Neuronal stem cell (in vitro differentiated cells): ENCODE measurements around the gene RTN4RL1.

Experiments used
- DNase-seq: peaks from one replicate; pipeline ENCODE4 v3.0.0-alpha.2; 2013; ENCODE audit warnings: low spot score
- H2AFZ ChIP-seq: one replicate; pipeline ENCODE4 v1.6.1; 2013; ENCODE audit warnings: mild to moderate bottlenecking, low read length, inconsistent platforms
- H2AK5ac ChIP-seq: 2 replicates; pipeline ENCODE4 v1.6.1; 2013; ENCODE audit warnings: low read depth, mild to moderate bottlenecking, inconsistent platforms, low read length, moderate library complexity, mixed read lengths
- H2BK120ac ChIP-seq: 2 replicates; pipeline ENCODE4 v1.6.1; 2013; ENCODE audit warnings: low read depth, mild to moderate bottlenecking, inconsistent platforms, low read length, moderate library complexity, mixed read lengths
- H2BK12ac ChIP-seq: one replicate; pipeline ENCODE4 v1.6.1; 2013; ENCODE audit warnings: low read length, inconsistent platforms
- H2BK15ac ChIP-seq: 2 replicates; pipeline ENCODE4 v1.6.1; 2013; ENCODE audit warnings: mild to moderate bottlenecking, low read length, inconsistent platforms, mixed read lengths
- H2BK5ac ChIP-seq: one replicate; pipeline ENCODE4 v1.6.1; 2013; ENCODE audit warnings: inconsistent platforms, mild to moderate bottlenecking, low read length, moderate library complexity
- H3K14ac ChIP-seq: one replicate; pipeline ENCODE4 v1.6.1; 2013; ENCODE audit warnings: low read length, inconsistent platforms
- H3K18ac ChIP-seq: 2 replicates; pipeline ENCODE4 v1.6.1; 2013; ENCODE audit warnings: low read length, inconsistent platforms
- H3K23ac ChIP-seq: 2 replicates; pipeline ENCODE4 v1.6.1; 2013; ENCODE audit warnings: low read depth, mild to moderate bottlenecking, mixed read lengths, low read length, inconsistent platforms; ENCODE audit not compliant: poor library complexity
- H3K27ac ChIP-seq: replicated peaks from 3 replicates; pipeline ENCODE4 v1.5.1; 2013; ENCODE audit warnings: low read length, inconsistent platforms
- H3K27me3 ChIP-seq, 3 experiments: 2 replicates each; pipeline ENCODE4 v1.6.1; 2013; ENCODE audit warnings: low read length in 3 of 3, mild to moderate bottlenecking in 2 of 3, inconsistent platforms in 1 of 3, low read depth in 1 of 3, mixed read lengths in 1 of 3, moderate library complexity in 1 of 3; ENCODE audit not compliant: control insufficient read depth in 3 of 3, insufficient read depth in 3 of 3
- H3K36me3 ChIP-seq, 2 donors: replicated peaks in 1 of 2; 2 replicates each; pipeline ENCODE4 v1.6.1; 2013; ENCODE audit warnings: low read length in 2 of 2; ENCODE audit not compliant: control insufficient read depth in 2 of 2, insufficient read depth in 2 of 2
- H3K4ac ChIP-seq: 2 replicates; pipeline ENCODE4 v1.6.1; 2013; ENCODE audit warnings: inconsistent platforms, mild to moderate bottlenecking, low read length, moderate library complexity
- H3K4me1 ChIP-seq, 2 donors: 1 replicate in 1 of 2; 2 replicates in 1 of 2; pipeline ENCODE4 v1.6.1; 2013; ENCODE audit warnings: low read length in 2 of 2, low read depth in 1 of 2; ENCODE audit not compliant: control insufficient read depth in 2 of 2, insufficient read depth in 1 of 2
- H3K4me2 ChIP-seq: one replicate; pipeline ENCODE4 v1.6.1; 2013; ENCODE audit warnings: mild to moderate bottlenecking, low read length, inconsistent platforms; ENCODE audit not compliant: insufficient read depth, poor library complexity, severe bottlenecking
- H3K4me3 ChIP-seq, 2 donors: 2 replicates each; pipeline ENCODE4 v1.5.1; 2013; ENCODE audit warnings: low read length in 2 of 2, mild to moderate bottlenecking in 2 of 2, inconsistent platforms in 1 of 2, moderate library complexity in 1 of 2
- H3K79me1 ChIP-seq: one replicate; pipeline ENCODE4 v1.6.1; 2013; ENCODE audit warnings: low read depth, mild to moderate bottlenecking, inconsistent platforms, low read length, moderate library complexity
- H3K9ac ChIP-seq: one replicate; pipeline ENCODE4 v1.6.1; 2013; ENCODE audit warnings: mild to moderate bottlenecking, low read depth, low read length, inconsistent platforms; ENCODE audit not compliant: poor library complexity
- H3K9me3 ChIP-seq, 2 donors: replicated peaks in 1 of 2; 2 replicates each; pipeline versions ENCODE3 to v1.6.1; 2013; ENCODE audit warnings: low read length in 2 of 2, mild to moderate bottlenecking in 2 of 2, inconsistent platforms in 1 of 2, low read depth in 1 of 2, mixed read lengths in 1 of 2, moderate library complexity in 1 of 2; ENCODE audit not compliant: control insufficient read depth in 2 of 2, insufficient read depth in 1 of 2
- H4K8ac ChIP-seq: one replicate; pipeline ENCODE4 v1.6.1; 2013; ENCODE audit warnings: low read depth, mild to moderate bottlenecking, inconsistent platforms, low read length, moderate library complexity
- H4K91ac ChIP-seq: one replicate; pipeline ENCODE4 v1.6.1; 2013; ENCODE audit warnings: low read length, low read depth, mild to moderate bottlenecking, inconsistent platforms; ENCODE audit not compliant: poor library complexity
- WGBS, 2 donors: extraction: QIAGEN DNeasy Blood & Tissue Kit; methylation state at CpG; one replicate each; pipeline ENCODE4 v1.1.7; 2013; ENCODE audit warnings: missing lambda C conversion rate in 2 of 2, mixed read lengths in 1 of 2; ENCODE audit not compliant: insufficient read length in 2 of 2, insufficient replicate concordance in 1 of 2; ENCODE audit errors: extremely low coverage in 2 of 2; 5-methylcytosine and 5-hydroxymethylcytosine counted together

Gene RTN4RL1

DNA sequence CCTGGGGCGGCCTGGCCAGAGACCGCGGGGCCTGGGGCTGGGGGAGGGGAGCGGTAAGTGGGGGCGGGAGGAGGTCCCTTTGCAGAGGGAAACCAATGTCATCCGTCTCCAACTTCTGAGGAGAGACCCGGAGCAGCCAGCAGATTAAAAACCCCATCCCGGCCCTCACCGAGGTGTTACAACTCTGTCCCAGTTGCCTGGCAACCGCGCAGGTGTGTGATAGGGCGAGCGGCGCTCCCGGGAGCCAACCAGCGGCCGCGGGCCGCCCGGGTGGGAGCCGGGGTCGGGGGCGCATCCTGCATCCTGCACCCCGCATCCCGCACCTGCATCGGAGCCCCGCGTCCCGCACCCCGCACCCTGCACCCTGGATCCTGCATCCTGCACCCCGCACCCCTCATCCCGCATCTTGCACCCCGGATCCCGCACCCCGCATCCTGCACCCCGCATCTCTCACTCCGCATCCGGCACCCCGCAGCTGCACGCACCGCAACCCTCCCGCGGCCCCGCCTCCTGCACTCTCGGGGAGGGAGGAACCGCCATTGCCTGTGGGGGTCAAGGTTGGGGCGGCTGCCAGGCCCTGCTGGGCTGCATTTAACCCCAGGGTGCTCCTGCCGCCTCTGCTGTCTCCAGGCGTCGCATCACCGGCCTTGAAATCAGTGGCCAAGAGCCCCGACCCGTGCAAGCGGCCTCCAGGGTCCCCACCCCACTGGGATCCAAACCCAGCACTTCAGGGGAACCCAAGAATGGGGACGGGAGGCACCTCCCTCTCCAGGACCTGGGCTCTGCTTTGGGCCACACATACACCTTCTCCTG, 47.3 kb downstream of the RTN4RL1 start:
- no peak overlapping the region for H2AFZ ChIP-seq
- peaks cover 0 to 45% (median 15%) of the 10 kb centered on the region in 3 experiments for H3K27me3 ChIP-seq
- no peak overlapping the region for H4K8ac ChIP-seq
- no peaks in the 10 kb centered on the region for H3K9me3 ChIP-seq
- no peak overlapping the region for H2BK12ac ChIP-seq
- peak overlapping the region; percentile 77 for H3K23ac ChIP-seq
- H2AK5ac ChIP-seq = no peak overlapping the region
- H3K79me1 ChIP-seq = no peaks in the 10 kb centered on the region
- no peak overlapping the region for H2BK5ac ChIP-seq
- H4K91ac ChIP-seq = no peak overlapping the region
- WGBS, 2 donors = no CpG with 5 or more reads among the region's 55 CpGs
- no peak overlapping the region for H3K4me2 ChIP-seq
- no peak overlapping the region for H2BK120ac ChIP-seq
- no peak overlapping the region for H3K27ac ChIP-seq
- peaks cover 11 to 12% of the 10 kb centered on the region in 2 donors for H3K4me1 ChIP-seq
- H3K14ac ChIP-seq = no peak overlapping the region
- H2BK15ac ChIP-seq = no peak overlapping the region
- peak overlapping the region; percentile 74 for H3K18ac ChIP-seq
- peak overlapping the region; percentile 65 for H3K9ac ChIP-seq
- no peak overlapping the region for H3K4me3 ChIP-seq
- H3K4ac ChIP-seq = no peak overlapping the region
- H3K36me3 ChIP-seq = no peaks in the 10 kb centered on the region
- DNase-seq = no peak

DNA sequence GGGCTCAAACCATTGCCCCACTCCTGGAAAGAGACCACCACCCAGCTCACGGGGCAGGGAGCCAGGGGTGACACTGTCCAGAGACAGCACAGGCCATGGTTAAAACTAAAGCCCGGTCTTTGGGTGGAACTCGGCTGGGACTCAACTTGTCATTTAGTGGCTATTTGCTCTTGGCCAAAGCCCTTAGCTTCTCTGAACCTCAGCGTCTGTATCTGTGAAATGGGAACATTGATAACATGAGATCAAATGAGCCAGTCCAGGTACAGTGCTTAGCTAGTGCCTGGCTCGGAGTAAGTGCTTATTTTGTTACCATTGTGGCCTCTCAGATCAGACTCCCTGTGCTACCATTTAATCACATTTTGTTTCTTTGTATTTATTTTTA, 48.5 kb downstream of the RTN4RL1 start:
- H3K36me3 ChIP-seq = no peaks in the 10 kb centered on the region
- DNase-seq = no peak

DNA sequence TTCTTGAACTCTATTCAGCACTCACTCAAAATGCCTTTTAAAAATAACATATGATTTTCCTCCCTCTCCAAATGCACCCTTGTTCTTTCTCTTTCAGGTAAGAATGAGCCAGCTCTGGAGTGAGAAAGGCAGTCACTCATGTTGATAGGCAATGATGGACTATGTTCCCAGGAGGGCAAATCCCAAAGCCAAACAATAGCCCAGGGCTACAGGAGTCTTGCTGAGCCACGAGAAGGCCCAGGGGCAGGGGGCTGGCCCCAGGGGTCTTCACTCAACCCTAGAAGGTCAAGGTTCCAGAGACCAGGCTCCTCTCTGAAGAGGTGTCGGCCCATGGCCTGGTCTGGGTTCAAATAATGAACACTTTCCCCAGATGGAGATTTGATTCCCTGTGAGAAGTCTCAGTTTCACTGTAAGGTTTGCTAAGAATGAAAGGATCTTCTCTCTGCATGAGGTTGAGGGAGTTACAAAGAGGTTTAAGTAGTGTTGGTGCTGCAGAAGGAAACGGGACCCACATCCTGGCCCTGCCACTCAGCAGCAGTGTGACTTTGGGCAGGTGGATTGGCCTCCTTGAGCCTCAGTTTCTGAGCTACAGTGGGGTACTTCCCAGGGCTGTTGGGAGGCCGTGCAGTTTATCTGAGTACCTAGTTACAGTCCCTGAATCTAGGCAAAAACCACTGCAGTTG, 49.0 kb downstream of the RTN4RL1 start:
- Histone ChIP-seq H4K91ac (no peak overlapping the region), H2AFZ (no peak overlapping the region), H4K8ac (no peak overlapping the region), H3K23ac (no peak overlapping the region), H3K18ac (no peak overlapping the region), H3K9me3 (no peaks in the 10 kb centered on the region), H3K4me2 (no peak overlapping the region), H3K14ac (no peak overlapping the region), H3K4me3 (no peak overlapping the region), H3K4ac (no peak overlapping the region), H3K9ac (no peak overlapping the region), H2BK120ac (no peak overlapping the region), H3K79me1 (no peaks in the 10 kb centered on the region), H3K27ac (no peak overlapping the region), H2BK15ac (no peak overlapping the region), H2BK5ac (no peak overlapping the region), H3K4me1 (peaks cover 9% of the 10 kb centered on the region in 2 donors), H2AK5ac (no peak overlapping the region), H2BK12ac (no peak overlapping the region), H3K36me3 (no peaks in the 10 kb centered on the region), H3K27me3 (peaks cover 0 to 50% (median 15%) of the 10 kb centered on the region in 3 experiments)
- WGBS, 2 donors = no CpG with 5 or more reads among the region's 4 CpGs
- no peak for DNase-seq

More for the DNA sequence above, 48.5 kb downstream of the RTN4RL1 start:
- Histone ChIP-seq H3K14ac (no peak overlapping the region), H3K79me1 (no peaks in the 10 kb centered on the region), H3K4me3 (no peak overlapping the region), H3K9me3 (no peaks in the 10 kb centered on the region), H3K27me3 (peaks cover 0 to 50% (median 15%) of the 10 kb centered on the region in 3 experiments), H4K91ac (no peak overlapping the region), H3K9ac (no peak overlapping the region), H2BK5ac (no peak overlapping the region), H2AFZ (no peak overlapping the region), H2BK120ac (no peak overlapping the region), H3K4me2 (no peak overlapping the region), H3K4ac (no peak overlapping the region), H2BK15ac (no peak overlapping the region), H2BK12ac (no peak overlapping the region), H4K8ac (no peak overlapping the region), H3K18ac (no peak overlapping the region), H3K4me1 (peaks cover 12 to 13% of the 10 kb centered on the region in 2 donors), H3K23ac (no peak overlapping the region), H2AK5ac (no peak overlapping the region), H3K27ac (no peak overlapping the region)
- no CpG with 5 or more reads among the region's 5 CpGs for WGBS, 2 donors

DNA sequence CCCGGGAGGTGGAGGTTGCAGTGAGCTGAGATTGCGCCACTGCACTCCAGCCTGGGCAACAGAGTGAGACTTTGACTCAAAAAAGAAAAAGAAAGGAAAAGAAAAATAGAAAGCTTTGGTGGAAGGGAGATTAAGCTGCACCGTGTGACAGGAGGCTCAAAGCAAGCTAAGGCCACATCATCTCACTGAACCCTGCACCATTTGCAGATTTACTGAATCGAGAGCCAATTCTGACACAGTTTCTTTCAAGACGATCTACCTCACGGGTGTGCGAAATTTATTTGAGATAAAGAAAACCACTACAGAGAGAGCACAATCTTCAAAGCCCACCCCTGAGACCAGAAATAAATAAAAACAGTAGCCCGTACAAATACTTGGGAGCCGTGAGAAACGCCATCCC, 49.6 kb downstream of the RTN4RL1 start:
- Histone ChIP-seq H3K27ac (no peak overlapping the region), H2BK15ac (no peak overlapping the region), H3K23ac (no peak overlapping the region), H3K36me3 (no peaks in the 10 kb centered on the region), H3K9ac (no peak overlapping the region), H4K91ac (no peak overlapping the region), H3K27me3 (peaks cover 0 to 54% (median 15%) of the 10 kb centered on the region in 3 experiments), H2AFZ (no peak overlapping the region), H3K18ac (no peak overlapping the region), H3K79me1 (no peaks in the 10 kb centered on the region), H2BK120ac (no peak overlapping the region), H2BK12ac (no peak overlapping the region), H3K4ac (no peak overlapping the region), H3K14ac (no peak overlapping the region), H3K4me1 (peaks cover 9% of the 10 kb centered on the region in 2 donors), H3K9me3 (no peaks in the 10 kb centered on the region), H3K4me3 (no peak overlapping the region), H2BK5ac (no peak overlapping the region), H4K8ac (no peak overlapping the region), H3K4me2 (no peak overlapping the region), H2AK5ac (no peak overlapping the region)
- no CpG with 5 or more reads among the region's 10 CpGs for WGBS, 2 donors
- no peak for DNase-seq
